ENCODE measurements around the gene DUSP15.

DUSP15 gene

DNA sequence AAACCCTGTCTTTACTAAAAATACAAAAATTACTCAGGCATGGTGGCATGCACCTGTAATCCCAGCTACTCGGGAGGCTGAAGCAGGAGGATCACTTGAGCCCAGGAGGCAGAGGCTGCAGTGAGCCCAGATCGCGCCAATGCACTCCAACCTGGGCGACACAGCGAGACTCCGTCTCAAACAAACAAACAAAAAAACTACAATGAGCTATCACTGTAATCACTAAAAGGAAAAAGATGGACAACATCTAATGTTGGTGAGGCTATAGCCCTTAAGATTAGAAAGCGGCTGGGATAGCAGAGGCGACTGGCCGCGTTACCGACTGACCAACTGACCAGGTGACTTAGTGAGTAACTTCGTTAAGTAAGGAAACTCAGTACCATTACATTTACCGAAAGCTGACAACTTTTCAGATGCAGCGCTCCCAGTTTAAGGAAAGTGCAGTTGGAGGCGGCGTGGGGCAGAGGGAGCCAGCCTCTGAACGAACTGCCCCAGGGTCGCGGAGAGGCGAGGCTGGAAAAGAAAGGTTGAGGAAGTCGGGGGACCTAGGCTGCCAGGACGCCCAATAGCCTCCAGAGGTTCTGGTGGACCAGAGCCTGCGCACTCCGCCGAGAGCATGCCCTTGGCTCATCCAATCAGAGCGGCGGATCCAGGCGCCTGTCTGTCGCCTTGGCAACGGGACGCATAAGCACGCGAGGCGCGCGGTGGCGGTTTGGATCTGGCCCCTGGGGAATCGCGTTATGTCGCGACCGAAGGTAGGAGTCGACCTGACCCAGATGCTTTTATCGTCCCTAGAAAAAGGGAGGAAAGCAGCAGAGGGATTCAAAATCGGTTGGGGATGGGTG, 9.0 kb upstream of the DUSP15 start:
- Histone ChIP-seq H2AFZ (ENCODE audit: low read length) (peak overlapping the region; percentile 100), H3F3A (ENCODE audit: insufficient read depth, low read length) (peaks cover 3% of the 10 kb centered on the region; the same call in 1 of the 2 replicates), H3K27ac (ENCODE audit: low read depth, low read length, poor library complexity, severe bottlenecking) (no peak overlapping the region), H3K4me3 (ENCODE audit: low read depth, low read length, poor library complexity, severe bottlenecking) (peak overlapping the region; percentile 71), H3K4me1 (ENCODE audit: insufficient read depth, low read length, severe bottlenecking) (peaks cover 10% of the 10 kb centered on the region), H3K9me2 (ENCODE audit: low read depth, low read length) (no peaks in the 10 kb centered on the region), H3K27me3 (ENCODE audit: insufficient read depth, low read length) (no peaks in the 10 kb centered on the region), H4K20me1 (ENCODE audit: insufficient read depth, low read length) (no peaks in the 10 kb centered on the region), H3K4me2 (ENCODE audit: low read length) (peak overlapping the region; percentile 99), H3K36me3 (ENCODE audit: insufficient read depth, low read length) (no peaks in the 10 kb centered on the region), H3K79me2 (ENCODE audit: insufficient read depth, low read length) (no peaks in the 10 kb centered on the region), H3K9ac (ENCODE audit: low read length) (peak overlapping the region; percentile 71), H3K9me3 (ENCODE audit: low read length) (no peaks in the 10 kb centered on the region)
- TF ChIP-seq, protein P1, sequence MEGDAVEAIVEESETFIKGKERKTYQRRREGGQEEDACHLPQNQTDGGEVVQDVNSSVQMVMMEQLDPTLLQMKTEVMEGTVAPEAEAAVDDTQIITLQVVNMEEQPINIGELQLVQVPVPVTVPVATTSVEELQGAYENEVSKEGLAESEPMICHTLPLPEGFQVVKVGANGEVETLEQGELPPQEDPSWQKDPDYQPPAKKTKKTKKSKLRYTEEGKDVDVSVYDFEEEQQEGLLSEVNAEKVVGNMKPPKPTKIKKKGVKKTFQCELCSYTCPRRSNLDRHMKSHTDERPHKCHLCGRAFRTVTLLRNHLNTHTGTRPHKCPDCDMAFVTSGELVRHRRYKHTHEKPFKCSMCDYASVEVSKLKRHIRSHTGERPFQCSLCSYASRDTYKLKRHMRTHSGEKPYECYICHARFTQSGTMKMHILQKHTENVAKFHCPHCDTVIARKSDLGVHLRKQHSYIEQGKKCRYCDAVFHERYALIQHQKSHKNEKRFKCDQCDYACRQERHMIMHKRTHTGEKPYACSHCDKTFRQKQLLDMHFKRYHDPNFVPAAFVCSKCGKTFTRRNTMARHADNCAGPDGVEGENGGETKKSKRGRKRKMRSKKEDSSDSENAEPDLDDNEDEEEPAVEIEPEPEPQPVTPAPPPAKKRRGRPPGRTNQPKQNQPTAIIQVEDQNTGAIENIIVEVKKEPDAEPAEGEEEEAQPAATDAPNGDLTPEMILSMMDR (IDR thresholded peaks at IDR 0.05; ENCODE audit: low read length) = no peak
- TF ChIP-seq EZH2 (IDR thresholded peaks at IDR 0.05; ENCODE audit: borderline replicate concordance, low read length) = no peak

DNA sequence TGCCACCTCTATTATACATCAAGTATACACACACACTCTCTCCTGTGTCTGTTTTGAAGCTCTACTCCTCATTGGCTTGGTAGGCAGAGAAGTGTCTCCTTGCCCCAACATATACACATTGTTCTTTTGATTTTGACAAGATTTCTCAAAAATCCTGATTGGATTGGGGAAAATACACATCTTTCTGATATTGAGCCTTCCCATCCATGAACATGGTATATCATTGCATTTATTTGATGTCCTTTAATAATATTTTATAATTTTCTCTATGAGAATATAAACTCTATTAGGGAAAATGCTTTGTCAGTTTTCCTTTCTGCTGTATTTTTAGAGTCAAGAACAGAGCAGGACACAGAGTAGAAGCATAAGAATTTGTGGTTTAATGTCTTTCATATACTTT, 7.4 kb upstream of the DUSP15 start:
- Histone ChIP-seq H3K4me1 (ENCODE audit: insufficient read depth, low read length, severe bottlenecking) (peaks cover 10% of the 10 kb centered on the region), H3F3A (ENCODE audit: insufficient read depth, low read length) (peaks cover 3% of the 10 kb centered on the region; the same call in 1 of the 2 replicates), H3K4me2 (ENCODE audit: low read length) (no peak overlapping the region), H3K9me2 (ENCODE audit: low read depth, low read length) (no peaks in the 10 kb centered on the region), H2AFZ (ENCODE audit: low read length) (no peak overlapping the region), H3K9ac (ENCODE audit: low read length) (no peak overlapping the region), H3K79me2 (ENCODE audit: insufficient read depth, low read length) (no peaks in the 10 kb centered on the region), H3K4me3 (ENCODE audit: low read depth, low read length, poor library complexity, severe bottlenecking) (no peak overlapping the region), H4K20me1 (ENCODE audit: insufficient read depth, low read length) (no peaks in the 10 kb centered on the region), H3K27ac (ENCODE audit: low read depth, low read length, poor library complexity, severe bottlenecking) (no peak overlapping the region), H3K36me3 (ENCODE audit: insufficient read depth, low read length) (no peaks in the 10 kb centered on the region), H3K9me3 (ENCODE audit: low read length) (no peaks in the 10 kb centered on the region), H3K27me3 (ENCODE audit: insufficient read depth, low read length) (no peaks in the 10 kb centered on the region)
- TF ChIP-seq EZH2 (IDR thresholded peaks at IDR 0.05; ENCODE audit: borderline replicate concordance, low read length) = no peak
- TF ChIP-seq, protein P1 (IDR thresholded peaks at IDR 0.05; ENCODE audit: low read length) = no peak

DNA sequence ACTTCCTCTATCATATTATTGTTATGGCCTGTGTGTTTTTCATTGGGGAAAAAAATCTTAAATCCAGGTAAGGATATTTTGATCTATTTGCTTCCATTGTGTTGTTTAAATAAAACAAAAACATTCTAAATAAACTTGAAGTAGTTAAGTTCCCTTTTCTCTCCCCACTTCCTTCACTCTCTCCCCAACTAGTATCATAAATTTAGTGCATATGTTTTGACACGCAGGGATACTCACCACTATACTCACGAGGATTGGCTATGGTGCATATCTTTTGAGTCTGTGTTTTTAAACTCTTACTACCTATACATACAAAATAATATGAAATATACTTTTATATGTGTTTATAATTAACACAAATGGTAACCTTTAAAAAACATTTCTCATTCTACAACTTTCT, 5.3 kb upstream of the DUSP15 start:
- no peak for TF ChIP-seq EZH2 (IDR thresholded peaks at IDR 0.05; ENCODE audit: borderline replicate concordance, low read length)
- Histone ChIP-seq H3K4me3 (ENCODE audit: low read depth, low read length, poor library complexity, severe bottlenecking) (no peak overlapping the region), H3K36me3 (ENCODE audit: insufficient read depth, low read length) (no peaks in the 10 kb centered on the region), H3K4me2 (ENCODE audit: low read length) (no peak overlapping the region), H4K20me1 (ENCODE audit: insufficient read depth, low read length) (no peaks in the 10 kb centered on the region), H3K27me3 (ENCODE audit: insufficient read depth, low read length) (no peaks in the 10 kb centered on the region), H3F3A (ENCODE audit: insufficient read depth, low read length) (peaks cover 3% of the 10 kb centered on the region; the same call in 1 of the 2 replicates), H3K79me2 (ENCODE audit: insufficient read depth, low read length) (no peaks in the 10 kb centered on the region), H3K9me3 (ENCODE audit: low read length) (no peaks in the 10 kb centered on the region), H3K4me1 (ENCODE audit: insufficient read depth, low read length, severe bottlenecking) (peaks cover 10% of the 10 kb centered on the region), H3K9me2 (ENCODE audit: low read depth, low read length) (no peaks in the 10 kb centered on the region), H2AFZ (ENCODE audit: low read length) (no peak overlapping the region), H3K27ac (ENCODE audit: low read depth, low read length, poor library complexity, severe bottlenecking) (no peak overlapping the region), H3K9ac (ENCODE audit: low read length) (no peak overlapping the region)
